CD4-positive, alpha-beta T cell treated with Interleukin-4 for 4 hours (primary cell): Measurements from ENCODE around the gene SKAP1.
A peak's percentile ranks its signal among the peaks of the same experiment; 100 is the strongest.
"Not testable (repeated sequence)": the region's sequence is repeated elsewhere in the genome, so short reads cannot be mapped to it uniquely, and the experiment has no call there.

ENCODE experiments used
- DNase-seq: peaks from one replicate; pipeline ENCODE4 v3.0.0-alpha.2; 2020

Gene SKAP1

GRCh38 chr17:48363161-48363560 is 66.9 kb downstream of the SKAP1 start:
- no peak for DNase-seq

DNA sequence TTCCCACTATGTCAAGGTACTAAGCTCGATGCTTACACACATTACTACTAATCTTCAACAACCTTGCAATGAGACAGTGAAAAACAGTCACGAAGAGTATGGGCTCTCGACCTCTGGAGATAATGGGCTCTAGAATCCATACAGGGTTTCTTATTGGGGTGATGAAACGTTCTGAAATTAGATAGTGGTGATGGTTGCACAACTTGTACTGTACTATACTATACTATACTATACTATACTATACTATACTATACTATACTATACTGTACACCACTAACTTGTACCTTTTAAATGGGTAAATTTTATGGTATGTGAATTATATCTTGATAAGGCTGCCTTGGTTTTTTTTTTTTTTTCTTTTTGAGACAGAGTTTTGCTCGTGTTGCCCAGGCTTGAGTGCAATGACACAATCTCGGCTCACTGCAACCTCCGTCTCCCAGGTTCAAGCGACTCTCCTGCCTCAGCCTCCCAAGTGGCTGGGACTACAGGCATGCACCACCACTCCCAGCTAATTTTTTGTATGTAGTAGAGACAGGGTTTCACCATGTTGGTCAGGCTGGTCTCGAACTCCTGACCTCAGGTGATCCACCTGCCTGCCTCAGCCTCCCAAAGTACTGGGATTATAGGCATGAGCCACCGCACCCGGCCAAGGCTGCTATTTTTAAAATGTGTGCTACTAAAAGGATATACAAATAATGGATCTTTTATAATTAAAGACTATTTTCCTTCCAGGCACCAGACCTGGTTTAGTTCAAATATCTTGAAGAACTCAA is 69.0 kb downstream of the SKAP1 start:
- not testable (repeated sequence) for DNase-seq

GRCh38 chr17:48357779-48358602 is 72.0 kb downstream of the SKAP1 start:
- no peak for DNase-seq

GRCh38 chr17:48356866-48357265 is 73.1 kb downstream of the SKAP1 start:
- no peak for DNase-seq

DNA sequence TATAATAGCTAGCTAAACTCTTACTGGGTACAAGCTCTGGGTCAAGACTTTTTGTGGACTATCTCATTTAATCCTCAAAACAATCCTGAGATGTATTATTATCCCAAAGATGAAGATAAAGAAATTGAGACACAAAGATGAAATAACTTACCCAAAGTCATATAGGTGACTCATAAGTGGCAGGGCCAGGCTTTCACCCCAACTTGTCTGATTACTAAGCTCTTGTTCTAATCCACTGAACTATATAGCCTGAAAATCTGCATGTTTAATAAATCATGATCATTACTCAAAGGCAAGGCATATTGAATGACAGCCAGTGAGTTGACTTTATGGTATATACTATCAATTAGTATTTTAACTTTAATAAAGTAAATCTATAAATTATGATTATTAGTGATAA is 77.4 kb downstream of the SKAP1 start:
- DNase-seq: peak; percentile 43

DNA sequence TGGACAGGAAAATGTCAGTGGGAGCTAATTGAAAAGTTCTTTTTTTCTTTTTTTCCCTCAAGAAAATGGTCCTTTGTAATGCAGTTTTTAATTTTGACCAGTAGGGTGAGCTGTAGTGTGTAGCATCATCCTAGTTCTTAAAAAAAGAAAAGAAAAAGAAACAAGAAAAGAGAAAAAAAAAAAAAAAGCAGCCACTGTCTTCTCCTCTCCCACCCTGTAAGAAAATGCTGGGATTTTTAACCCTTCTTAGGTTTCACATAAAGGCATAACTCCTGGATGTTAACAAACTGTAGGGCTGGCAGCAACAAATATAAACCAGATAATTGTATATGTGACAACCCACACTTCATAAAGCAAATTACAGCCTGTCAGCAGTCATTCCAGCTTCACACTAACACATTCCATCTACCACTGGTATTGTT is 78.1 kb downstream of the SKAP1 start:
- peak; percentile 42 for DNase-seq

GRCh38 chr17:48348352-48348751 is 81.7 kb downstream of the SKAP1 start:
- DNase-seq: no peak

- DNase-seq: no peak
Observed at GRCh38 chr17:48347177-48347576, 82.8 kb downstream of the SKAP1 start.

DNA sequence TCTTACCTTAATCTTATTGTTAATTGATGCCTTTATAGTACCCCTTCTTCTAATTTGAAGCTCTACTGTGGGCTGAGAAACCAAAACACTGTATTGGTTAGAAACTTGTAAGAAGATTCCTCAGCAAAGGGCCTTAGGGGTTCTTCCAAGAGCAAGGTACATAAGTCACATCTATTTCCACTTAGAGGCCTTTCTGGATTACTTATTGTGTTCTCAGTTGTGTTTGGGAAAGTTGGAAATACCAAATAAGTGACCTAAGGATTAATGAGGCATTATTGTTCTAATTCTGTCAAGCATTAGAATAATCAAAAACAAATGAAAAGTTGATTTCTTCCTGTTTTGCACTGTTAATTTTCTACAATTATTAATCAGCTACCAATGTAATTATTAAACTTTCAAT is 85.8 kb downstream of the SKAP1 start:
- DNase-seq: no peak

- no peak for DNase-seq
Observed at GRCh38 chr17:48340916-48341315, 89.1 kb downstream of the SKAP1 start.

- DNase-seq: no peak
Observed at GRCh38 chr17:48338720-48339119, 91.3 kb downstream of the SKAP1 start.

DNA sequence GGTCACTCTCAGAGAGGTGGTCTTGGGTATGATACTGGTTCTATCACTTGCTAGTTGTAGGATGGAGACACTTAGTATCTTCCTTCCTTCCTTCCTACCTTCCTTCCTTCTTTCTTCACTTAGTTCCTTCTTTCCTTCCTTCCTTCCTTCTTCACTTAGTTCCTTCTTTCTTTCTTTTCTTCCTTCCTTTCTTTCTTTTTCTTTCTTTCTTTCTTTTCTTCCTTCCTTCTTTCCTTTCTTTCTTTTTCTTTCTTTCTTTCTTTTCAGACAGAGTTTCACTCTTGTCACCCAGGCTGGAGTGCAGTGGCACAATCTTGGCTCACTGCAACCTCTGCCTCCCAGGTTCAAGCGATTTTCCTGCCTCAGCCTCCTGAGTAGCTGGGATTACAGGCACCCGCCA is 92.1 kb downstream of the SKAP1 start:
- DNase-seq: not testable (repeated sequence)

GRCh38 chr17:48336986-48337385 is 93.0 kb downstream of the SKAP1 start:
- no peak for DNase-seq

DNA sequence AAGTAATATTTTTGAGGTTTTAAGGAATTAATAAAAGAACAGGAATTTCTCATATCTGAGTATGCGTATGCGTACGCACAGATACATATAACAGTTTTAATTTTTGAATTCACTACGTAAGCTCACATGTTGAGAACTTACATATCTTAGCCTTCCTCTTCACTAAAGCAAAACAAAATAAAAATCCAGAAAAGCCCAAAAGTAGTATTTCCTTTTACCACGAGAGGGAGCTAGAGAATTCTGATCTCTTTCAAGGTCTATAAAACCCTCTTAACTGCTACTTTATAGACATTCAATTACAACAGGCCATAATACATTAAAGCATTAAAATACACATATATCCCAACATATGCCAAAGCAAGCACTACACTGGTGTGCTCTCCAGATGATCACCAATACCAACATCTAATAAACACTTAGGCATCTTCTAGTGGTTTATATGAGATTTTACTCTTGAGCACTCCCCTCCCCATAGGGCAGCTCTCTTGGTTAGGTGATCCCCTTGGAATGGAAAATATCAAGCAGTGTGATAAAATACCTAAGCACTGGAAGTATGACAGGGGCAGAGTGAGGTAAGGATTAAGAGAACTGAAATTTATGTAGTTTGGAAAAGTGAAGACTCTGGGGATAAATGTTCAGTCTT is 94.0 kb downstream of the SKAP1 start:
- DNase-seq: peak; percentile 72

GRCh38 chr17:48335146-48335784 is 94.7 kb downstream of the SKAP1 start:
- no peak for DNase-seq

DNA sequence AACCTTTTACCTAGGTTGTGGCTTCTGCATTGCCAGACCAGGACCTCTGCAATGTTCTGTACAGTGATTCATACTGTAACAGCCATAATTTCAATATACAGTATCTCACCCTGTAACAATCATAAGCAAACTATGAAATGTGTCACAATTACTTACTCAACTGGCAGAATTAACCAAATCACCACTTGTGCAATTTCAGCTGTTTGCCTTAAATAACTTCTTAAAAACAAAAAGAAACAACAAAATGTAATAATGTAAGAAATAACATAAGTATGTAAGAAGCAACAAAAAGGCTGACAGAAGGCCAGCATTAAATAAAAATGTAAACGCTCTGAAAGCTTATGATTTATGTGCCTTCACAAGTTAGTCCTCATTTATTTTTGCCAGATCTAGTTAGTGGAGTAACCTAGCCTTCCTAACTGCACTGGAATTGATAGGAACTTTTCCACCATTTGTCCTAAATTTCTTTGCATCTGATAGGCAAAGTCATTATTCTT is 96.9 kb downstream of the SKAP1 start:
- DNase-seq: no peak

- DNase-seq: no peak
Observed at GRCh38 chr17:48330887-48331286, 99.1 kb downstream of the SKAP1 start.

DNA sequence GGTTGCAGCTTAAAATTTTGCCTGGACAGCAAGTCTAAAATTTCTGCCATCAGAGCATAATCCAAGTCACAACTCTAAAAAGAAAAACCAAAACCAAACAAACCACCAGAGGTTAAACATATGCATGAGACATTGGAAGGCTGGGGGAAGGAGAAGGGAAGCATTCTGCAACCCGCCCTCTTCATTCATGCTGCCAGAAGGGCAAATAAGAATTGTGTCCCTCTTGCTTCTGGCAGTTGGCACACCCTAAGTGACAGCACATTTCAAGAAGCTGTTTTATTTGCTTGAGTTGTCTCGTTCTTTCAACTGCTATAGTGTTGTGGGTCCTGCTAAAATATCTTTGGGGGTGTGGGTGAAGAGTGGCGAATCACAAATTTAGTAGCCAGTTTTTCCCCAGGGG is 99.6 kb downstream of the SKAP1 start:
- no peak for DNase-seq

DNA sequence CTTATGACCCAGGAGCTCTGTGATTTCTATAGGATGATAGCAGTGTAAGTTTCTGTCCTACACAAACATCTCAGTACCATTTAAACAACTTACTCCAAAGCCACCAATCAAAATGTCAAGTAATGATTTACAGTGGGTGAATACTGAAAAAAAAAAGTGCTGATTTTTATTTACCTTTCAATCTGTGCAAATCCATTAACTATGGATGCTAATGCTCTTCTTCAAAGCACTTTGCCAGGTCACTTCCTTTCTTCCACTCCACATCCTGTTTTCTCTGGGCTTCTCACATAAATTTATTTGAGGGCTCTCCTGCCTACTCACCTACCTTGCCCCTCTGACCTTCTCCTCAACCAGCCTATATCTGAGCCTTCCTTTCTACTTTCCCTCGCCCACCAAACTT is 101.6 kb downstream of the SKAP1 start:
- DNase-seq: no peak

DNA sequence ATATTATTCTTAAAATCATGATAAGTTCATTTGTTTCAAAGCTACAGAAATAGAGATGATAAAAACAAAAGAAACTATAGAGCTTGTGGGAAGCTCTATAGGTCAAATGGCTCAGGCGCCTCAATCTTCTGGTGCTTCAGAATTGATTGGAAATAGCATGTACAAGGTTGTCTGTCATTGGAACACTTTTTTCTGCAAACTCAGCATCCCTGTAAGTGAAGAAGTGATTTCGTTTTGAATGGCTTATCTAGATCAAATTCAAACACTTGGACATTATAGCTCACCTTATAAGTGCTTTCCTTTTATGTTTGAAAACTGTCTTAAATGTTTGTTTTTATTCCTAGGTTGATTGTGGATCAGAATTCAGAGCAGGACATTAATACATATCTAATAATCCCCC is 103.7 kb downstream of the SKAP1 start:
- DNase-seq: no peak

GRCh38 chr17:48322060-48322459 is 108.0 kb downstream of the SKAP1 start:
- DNase-seq: no peak

GRCh38 chr17:48317732-48318131 is 112.3 kb downstream of the SKAP1 start:
- no peak for DNase-seq

DNA sequence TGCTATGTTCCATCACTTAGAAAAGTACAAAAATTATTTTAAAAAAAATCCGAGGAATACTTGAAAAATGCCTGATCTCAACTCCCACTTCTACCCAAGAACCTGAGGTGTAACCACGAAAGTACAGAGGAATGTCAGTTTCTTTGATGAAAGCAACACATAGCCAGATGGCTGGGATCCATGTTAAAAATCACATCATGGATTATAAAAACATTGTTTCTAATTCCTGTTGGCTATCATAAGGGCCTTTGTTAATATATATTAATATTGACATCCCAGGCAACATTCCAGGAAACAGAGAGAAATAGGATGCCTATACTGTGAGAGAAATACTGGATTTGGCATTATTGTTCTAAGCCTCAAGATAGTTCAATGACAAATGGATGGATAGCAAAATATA is 115.3 kb downstream of the SKAP1 start:
- no peak for DNase-seq
